Stimulated activated CD4-positive, alpha-beta T cell treated with anti-CD3 and anti-CD28 coated beads, Interleukin-15, amount 100 ng/mL, for 48 hours (primary cell): Measurements from ENCODE around the gene ZNF554.
A peak's percentile ranks its signal among the peaks of the same experiment; 100 is the strongest.

Experiments used
- DNase-seq, 2 donors: peaks; one replicate each; pipeline ENCODE4 v3.0.0-alpha.2; 2020; ENCODE audit warnings: low read depth in 2 of 2

ZNF554 gene

DNA sequence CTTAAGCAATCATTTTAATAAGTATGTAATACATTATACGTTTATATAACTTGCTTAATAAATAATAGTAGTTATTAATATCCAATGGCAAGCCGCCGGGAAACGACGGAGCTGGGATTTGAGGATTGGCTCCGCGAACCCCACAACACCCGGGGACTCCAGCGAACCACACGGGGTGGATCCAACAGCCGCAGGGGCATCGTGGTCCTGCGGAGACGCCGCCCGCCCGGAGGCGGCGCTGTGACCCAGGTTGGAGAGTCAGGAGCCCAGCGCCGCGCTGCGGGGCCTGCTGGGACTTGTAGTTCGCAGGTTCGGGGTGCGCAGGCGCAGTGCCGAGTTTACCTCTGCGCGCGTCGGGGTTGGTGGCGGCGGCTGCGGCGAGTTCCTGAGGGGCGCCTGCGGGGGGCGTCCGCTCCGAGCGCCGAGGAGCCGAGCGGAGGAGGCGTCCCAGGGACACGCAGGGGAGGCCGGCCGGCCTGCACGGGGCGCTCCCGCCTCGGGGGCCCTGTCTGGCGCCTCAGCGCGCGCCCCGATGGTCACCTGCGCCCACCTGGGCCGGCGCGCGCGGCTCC, at the start of gene ZNF554:
Gene ZNF554, plus strand, starts transcription at position 329 of the 572 bp plus-strand sequence. Its CDS starts 204 bp downstream, at position 533.
- DNase-seq: peak; percentile 95 to 98

DNA sequence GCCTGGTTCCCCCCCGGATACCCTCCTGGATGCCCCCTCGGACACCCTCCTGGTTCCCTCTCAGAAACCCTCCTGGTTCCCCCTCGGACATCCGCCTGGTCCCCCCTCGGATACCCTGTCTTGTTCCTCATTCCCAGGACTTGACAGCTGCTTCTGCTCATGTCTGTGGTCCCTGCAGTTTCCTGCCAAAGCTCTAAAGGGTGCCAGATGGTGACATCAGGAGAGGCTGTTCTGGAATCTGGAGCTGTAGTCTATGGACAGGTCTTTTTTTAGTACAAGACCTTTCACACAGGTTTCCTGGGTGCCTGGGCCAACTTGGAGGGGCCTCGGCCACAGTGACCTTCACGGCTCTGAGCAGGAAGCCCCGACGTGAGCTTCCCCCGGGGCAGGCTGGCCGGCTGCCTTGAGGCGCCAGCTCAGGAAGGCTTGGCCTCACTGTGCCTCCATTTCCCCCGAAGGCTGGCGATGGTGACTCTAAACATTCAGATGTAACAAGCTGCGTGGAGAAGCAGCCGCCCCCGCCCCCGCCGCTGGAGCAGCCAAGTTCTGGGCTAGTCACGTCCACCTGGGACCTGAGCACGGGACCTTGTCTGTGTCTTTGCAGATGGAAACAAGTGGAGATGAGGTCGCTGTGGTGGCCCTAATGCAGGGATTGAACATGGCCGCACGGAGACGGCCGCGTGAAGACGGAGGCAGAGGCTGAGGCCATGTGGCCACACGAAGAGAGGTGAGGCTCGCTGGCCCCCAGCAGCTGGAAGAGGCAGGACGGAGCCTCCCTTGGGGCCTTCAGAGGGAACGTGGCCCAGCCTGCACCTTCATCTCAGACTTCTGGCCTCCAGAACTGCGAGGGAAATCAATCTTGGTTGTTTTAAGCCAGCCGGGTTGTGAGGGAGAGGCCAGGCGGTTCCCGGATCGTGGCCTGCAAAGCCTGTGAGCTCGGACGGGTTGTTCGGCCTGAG, 49.3 kb upstream of the ZNF554 start:
- no peak for DNase-seq

GRCh38 chr19:2771786-2772674, 47.6 kb upstream of the ZNF554 start:
- DNase-seq: no peak

- DNase-seq: no peak
Observed at GRCh38 chr19:2774083-2774679, 45.5 kb upstream of the ZNF554 start.

DNA sequence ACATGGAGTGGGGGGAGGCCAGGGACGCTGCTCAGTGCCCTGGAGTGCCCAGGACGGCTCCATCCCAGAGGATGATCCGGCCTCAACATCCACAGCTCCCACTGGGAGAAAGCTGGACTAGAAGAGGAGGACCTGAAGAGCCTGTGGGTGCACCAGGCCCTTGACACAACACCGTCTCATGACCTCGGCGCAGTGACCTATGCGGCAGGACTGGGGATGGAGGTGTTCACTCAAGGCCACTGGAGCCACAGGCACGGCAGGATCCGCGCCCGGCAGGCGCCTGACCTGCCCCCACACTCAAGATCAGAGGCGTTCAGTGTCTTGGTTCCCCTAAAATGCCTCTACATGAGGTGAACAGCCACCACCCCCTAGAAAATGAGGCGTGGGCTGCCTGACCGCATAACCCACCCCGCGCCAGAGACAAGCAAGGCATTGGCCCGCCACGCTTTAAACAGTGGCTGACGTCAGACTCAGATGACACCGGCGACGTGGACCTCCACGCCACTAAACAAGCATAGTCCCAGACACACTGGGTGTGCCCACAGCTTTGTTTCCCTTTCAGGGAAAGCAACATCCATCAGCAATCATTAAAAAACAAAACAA, 44.6 kb upstream of the ZNF554 start:
- no peak for DNase-seq

GRCh38 chr19:2775556-2776430, 43.9 kb upstream of the ZNF554 start:
- peak; percentile 58 to 68 for DNase-seq

DNA sequence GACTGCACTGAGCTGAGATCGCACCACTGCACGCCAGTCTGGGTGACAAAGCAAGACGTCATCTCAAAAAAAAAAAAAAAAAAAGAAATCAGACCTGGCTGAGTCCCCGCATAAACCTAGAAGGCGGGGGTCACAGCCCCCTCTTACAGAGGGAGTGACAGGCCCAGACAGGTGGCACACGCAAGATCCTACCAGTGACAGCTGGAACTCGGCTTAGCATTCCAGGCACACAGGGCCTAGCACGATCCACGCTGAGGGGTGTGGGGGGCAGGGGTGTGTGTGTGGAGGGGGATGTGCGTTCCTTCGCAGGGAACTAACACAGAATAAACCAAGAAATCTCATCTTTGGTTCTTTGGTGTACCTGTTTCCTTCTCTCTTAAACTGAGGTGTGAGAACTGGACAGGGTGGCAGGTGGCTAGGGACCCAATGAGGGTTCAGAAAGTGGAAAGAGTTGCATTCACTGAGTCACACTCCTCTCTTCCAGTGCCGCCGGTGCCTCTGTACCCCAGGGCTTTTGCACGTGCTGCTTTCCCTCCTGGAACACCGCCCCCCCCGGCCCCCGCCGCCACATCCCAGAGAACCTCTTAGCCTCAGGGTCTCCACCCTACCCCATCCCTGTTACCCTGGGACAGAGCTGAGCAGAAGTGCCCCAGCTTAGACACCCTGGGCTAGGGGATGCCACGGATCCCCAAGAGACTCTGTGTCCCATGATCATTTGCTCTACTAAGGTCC, 41.5 kb upstream of the ZNF554 start:
- no peak for DNase-seq

GRCh38 chr19:2779121-2779740, 40.4 kb upstream of the ZNF554 start:
- DNase-seq: no peak

GRCh38 chr19:2780284-2780683, 39.4 kb upstream of the ZNF554 start:
- DNase-seq: no peak

DNA sequence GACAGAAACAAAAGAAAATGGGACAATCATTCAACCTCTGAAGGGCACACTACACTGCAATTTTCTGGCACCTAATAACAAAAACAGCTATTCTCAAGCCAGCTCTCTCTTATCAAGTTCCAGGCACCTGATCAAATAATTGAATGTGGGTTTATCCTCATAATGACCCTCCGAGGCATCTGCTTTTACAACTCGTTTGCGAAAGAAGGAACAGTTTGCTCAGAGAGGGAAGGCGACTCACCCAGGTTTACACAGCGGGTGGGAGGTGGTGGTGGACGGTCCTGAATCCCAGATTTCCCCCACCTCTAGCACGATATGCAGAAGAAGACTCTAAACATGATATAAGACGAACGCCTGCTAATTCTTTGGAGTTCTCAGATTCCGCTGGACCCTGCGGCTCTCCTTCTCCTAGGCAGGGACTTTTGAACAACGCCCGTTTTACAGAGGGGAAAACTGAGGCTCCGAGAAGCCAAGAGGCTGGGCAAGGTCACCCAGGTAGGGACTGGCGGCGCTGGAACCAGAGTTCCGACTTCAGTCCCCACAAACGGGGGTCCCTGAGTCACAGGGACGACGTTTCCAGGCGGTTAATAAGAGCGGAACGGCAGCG, 37.2 kb upstream of the ZNF554 start:
- DNase-seq: no peak

GRCh38 chr19:2782936-2783780, 36.5 kb upstream of the ZNF554 start, which contains the start of gene SGTA:
TSS of gene SGTA (minus strand) at chr19:2783273. CDS start at chr19:2769068, 14,205 bp downstream.
- peak; percentile 95 to 97 for DNase-seq

- DNase-seq: no peak
Observed at GRCh38 chr19:2783781-2784145, 35.9 kb upstream of the ZNF554 start.

- DNase-seq: peak; percentile 100
Observed at GRCh38 chr19:2785244-2785997, 34.2 kb upstream of the ZNF554 start, which contains the start of gene THOP1. TSS of gene THOP1 (plus strand) at chr19:2785503. CDS start at chr19:2785663, 160 bp downstream.

DNA sequence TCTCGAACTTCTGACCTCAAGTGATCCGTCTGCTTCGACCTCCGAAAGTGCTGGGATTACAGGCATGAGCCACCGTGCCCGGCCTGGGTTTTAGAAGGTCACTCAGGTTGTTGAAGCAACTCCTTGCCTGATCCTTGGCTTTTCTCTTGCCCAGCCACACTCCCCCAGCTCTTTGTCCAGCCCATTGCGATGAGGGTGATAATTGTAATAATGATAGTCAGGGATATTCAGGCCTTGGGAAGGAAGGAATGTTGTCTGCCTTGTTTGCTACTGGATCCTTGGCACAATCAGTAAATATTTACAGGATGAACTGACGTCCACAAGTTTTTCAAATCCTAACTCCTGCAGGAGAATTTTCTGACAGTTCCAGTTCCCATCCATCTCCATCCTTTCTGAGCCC, 32.6 kb upstream of the ZNF554 start:
- DNase-seq: no peak

- no peak for DNase-seq
Observed at GRCh38 chr19:2788237-2788636, 31.4 kb upstream of the ZNF554 start.

GRCh38 chr19:2790194-2790556, 29.5 kb upstream of the ZNF554 start:
- DNase-seq: no peak
